Uterus (tissue), 4 donors: ENCODE data around the gene LY9. TPM values are rescaled to one million over a fixed set of nuclear protein-coding genes. Genes with fewer than 3 reads are reported as not detected.

Source experiments
- DNase-seq, 2 donors: peaks; one replicate each; pipeline ENCODE4 v3.0.0-alpha.2; 2019 to 2020
- H3K27ac ChIP-seq, 2 donors: fragments of 200-600 bp; sonication (generic); 1 replicate in 1 of 2; 2 replicates in 1 of 2; pipeline ENCODE4 v1.5.1; 2016 to 2018
- H3K27me3 ChIP-seq, 2 donors: fragments of 200-600 bp; sonication (generic); one replicate each; pipeline ENCODE4 v1.5.1; 2018 to 2019; ENCODE audit warnings: control low read depth in 1 of 2
- H3K36me3 ChIP-seq, 2 donors: fragments of 200-600 bp; sonication (generic); one replicate each; pipeline ENCODE4 v1.5.1; 2019; ENCODE audit warnings: control low read depth in 1 of 2
- H3K4me1 ChIP-seq, 2 donors: fragments of 200-600 bp; sonication (generic); one replicate each; pipeline ENCODE4 v1.5.1; 2018 to 2019; ENCODE audit warnings: control low read depth in 1 of 2
- H3K4me3 ChIP-seq, 2 donors: fragments of 200-600 bp; sonication (generic); 1 replicate in 1 of 2; 2 replicates in 1 of 2; pipeline ENCODE4 v1.5.1; 2018 to 2019; ENCODE audit warnings: mild to moderate bottlenecking in 1 of 2
- H3K9me3 ChIP-seq, 2 donors: fragments of 200-600 bp; sonication (generic); one replicate each; pipeline ENCODE4 v1.5.1; 2019; ENCODE audit warnings: control low read depth in 1 of 2
- CTCF ChIP-seq, 4 experiments: fragments of 200-600 bp in 2 of 4; fragments of 450-650 bp in 2 of 4; sonication (generic) in 2 of 4; IDR thresholded peaks; one replicate each; pipeline ENCODE4 v1.5.1; 2016 to 2019; ENCODE audit warnings: antibody characterized with exemption in 4 of 4, mild to moderate bottlenecking in 2 of 4, moderate library complexity in 1 of 4
- POLR2A ChIP-seq, 2 donors: fragments of 450-650 bp; IDR thresholded peaks; one replicate each; pipeline ENCODE4 v1.6.1; 2016; ENCODE audit warnings: antibody characterized with exemption in 2 of 2, mild to moderate bottlenecking in 1 of 2, moderate library complexity in 1 of 2
- intact Hi-C: fragments of 100-400 bp; cut with DNase I; formaldehyde crosslinking; loops from one replicate; pipeline ENCODE4 v1.15.1; 2023; ENCODE audit warnings: low total_unique reads
- total RNA-seq, 4 donors: library from RNA; depleted of rRNA in 3 of 4; stranded (reverse); fragments of >200 nt in 3 of 4; gene quantifications; one replicate each; pipeline versions ENCODE4 v1.1.0 to v1.2.4, GENCODE V29; 2014 to 2023
- donor health status: DM: yes; HTN: yes; CAD: no.

LY9 gene
- total RNA-seq, 4 donors from 2014 or later = 0.35 to 0.70 TPM; not detected in 2

GRCh38 chr1:160789051-160789701 is 6.8 kb upstream of the LY9 start:
- TF ChIP-seq CTCF (IDR thresholded peaks at IDR 0.05) (no peak), POLR2A (IDR thresholded peaks at IDR 0.05) (no peak)
- intact Hi-C loops = no loop called here
- H3K27ac ChIP-seq = no peak overlapping the region
- no peak for DNase-seq
- H3K4me3 ChIP-seq = no peak overlapping the region
- H3K36me3 ChIP-seq = no peaks in the 10 kb centered on the region
- no peaks in the 10 kb centered on the region for H3K27me3 ChIP-seq
- no peaks in the 10 kb centered on the region for H3K9me3 ChIP-seq
- H3K4me1 ChIP-seq = no peaks in the 10 kb centered on the region

DNA sequence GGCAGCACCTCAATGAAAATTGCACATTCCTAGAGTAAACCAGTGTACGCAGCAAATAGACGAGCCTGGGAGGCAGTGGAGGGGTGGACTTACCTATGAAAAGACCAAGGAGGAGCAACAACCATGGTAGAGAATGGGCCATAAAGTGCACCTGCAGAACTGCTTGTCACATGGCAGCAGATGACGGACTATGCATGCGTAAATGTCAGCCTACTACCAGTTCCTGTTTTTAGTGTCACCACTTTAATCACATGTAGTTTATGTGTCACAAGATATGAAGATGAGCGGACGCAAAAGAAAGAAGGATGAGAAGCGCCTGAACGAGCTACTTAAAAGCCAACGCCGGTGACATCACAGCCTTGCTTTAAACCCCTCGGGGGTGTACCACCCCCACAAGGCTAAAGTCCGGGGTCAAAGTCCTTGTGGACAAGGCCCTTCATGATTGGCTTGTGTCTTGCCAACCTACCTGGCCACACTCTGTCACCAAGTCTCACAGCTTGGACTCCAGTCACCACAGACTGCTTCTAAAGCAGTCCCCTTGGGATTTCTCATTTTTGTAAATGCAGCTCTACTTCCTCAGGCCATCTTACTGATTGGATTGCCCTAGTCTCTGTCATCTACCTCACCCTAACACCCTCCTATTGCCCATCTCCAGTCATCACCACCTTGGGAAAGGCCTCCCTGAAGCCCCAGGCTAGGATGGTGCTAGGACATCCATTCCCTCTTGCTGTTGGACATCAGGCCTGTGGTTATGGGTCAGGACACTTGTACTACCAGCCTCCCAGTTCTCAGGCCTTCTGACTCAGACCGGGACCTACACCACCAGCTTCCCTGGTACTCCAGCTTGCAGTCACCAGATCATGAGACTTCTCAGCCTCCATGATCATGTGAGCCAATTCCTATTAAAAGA is 6.0 kb upstream of the LY9 start:
- TF ChIP-seq CTCF (IDR thresholded peaks at IDR 0.05) (no peak), POLR2A (IDR thresholded peaks at IDR 0.05) (no peak)
- Histone ChIP-seq H3K36me3 (no peaks in the 10 kb centered on the region), H3K4me1 (no peaks in the 10 kb centered on the region), H3K4me3 (no peak overlapping the region), H3K27me3 (no peaks in the 10 kb centered on the region), H3K9me3 (no peaks in the 10 kb centered on the region), H3K27ac (no peak overlapping the region)
- no peak for DNase-seq
- intact Hi-C loops = no loop called here

DNA sequence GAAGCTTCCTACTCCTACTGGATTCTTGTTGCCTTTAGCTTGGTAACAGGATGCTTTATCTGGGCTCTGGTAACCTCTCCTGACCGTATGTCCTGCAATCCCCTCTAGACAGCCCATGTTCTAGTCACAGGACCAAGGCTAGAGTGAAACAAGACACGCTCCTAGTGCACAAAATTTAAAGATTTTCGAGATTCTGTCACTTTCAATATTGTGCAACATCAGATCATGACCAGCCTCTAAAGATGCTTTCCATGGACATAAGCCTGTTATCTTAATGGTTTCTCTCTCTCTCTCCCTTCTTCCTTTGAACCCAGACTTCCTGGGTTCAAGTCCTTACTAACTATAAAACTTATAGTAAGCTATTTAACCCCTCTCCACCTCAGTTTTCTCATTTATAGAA is 1.6 kb upstream of the LY9 start:
- H3K36me3 ChIP-seq = no peaks in the 10 kb centered on the region
- no peaks in the 10 kb centered on the region for H3K27me3 ChIP-seq
- H3K9me3 ChIP-seq = no peaks in the 10 kb centered on the region
- no peaks in the 10 kb centered on the region for H3K4me1 ChIP-seq
- no peak for TF ChIP-seq POLR2A (IDR thresholded peaks at IDR 0.05)
- no peak for DNase-seq
- H3K4me3 ChIP-seq = no peak overlapping the region
- intact Hi-C loops = no loop called here
- H3K27ac ChIP-seq = no peak overlapping the region

- intact Hi-C loops = no loop called here
- DNase-seq = no peak
- Histone ChIP-seq H3K4me1 (no peaks in the 10 kb centered on the region), H3K4me3 (no peak overlapping the region), H3K27ac (no peak overlapping the region), H3K9me3 (no peaks in the 10 kb centered on the region), H3K36me3 (no peaks in the 10 kb centered on the region), H3K27me3 (no peaks in the 10 kb centered on the region)
- TF ChIP-seq POLR2A (IDR thresholded peaks at IDR 0.05) = no peak
- no peak for TF ChIP-seq CTCF (IDR thresholded peaks at IDR 0.05)
Measured at GRCh38 chr1:160797271-160797709, 1.3 kb downstream of the LY9 start.

GRCh38 chr1:160797861-160798273 is 1.9 kb downstream of the LY9 start:
- Histone ChIP-seq H3K4me1 (no peaks in the 10 kb centered on the region), H3K27me3 (no peaks in the 10 kb centered on the region), H3K27ac (no peak overlapping the region), H3K9me3 (no peaks in the 10 kb centered on the region), H3K4me3 (no peak overlapping the region), H3K36me3 (no peaks in the 10 kb centered on the region)
- intact Hi-C loops = no loop called here
- TF ChIP-seq CTCF (IDR thresholded peaks at IDR 0.05) (no peak), POLR2A (IDR thresholded peaks at IDR 0.05) (no peak)
- DNase-seq = no peak
